Brain microvascular endothelial cell (primary cell): Measurements from ENCODE around the gene FTL.

Experiments
- DNase-seq: peaks from one replicate; pipeline ENCODE4 v3.0.0-alpha.2; 2020
- H3K27ac ChIP-seq: fragments of 250-450 bp; sonication (Bioruptor Pico); 2 replicates; pipeline ENCODE4 v1.5.1; 2020; ENCODE audit warnings: mild to moderate bottlenecking, moderate library complexity
- H3K27me3 ChIP-seq: fragments of 250-450 bp; sonication (Bioruptor Pico); replicated peaks from 2 replicates; pipeline ENCODE4 v1.5.1; 2020; ENCODE audit warnings: mild to moderate bottlenecking
- H3K36me3 ChIP-seq: fragments of 250-450 bp; sonication (Bioruptor Pico); replicated peaks from 2 replicates; pipeline ENCODE4 v1.5.1; 2020; ENCODE audit warnings: mild to moderate bottlenecking
- H3K4me3 ChIP-seq: 2 replicates; pipeline ENCODE4 v1.5.1; 2011; ENCODE audit warnings: low read depth, mild to moderate bottlenecking, control low read depth, low read length, moderate library complexity
- CTCF ChIP-seq: IDR thresholded peaks from 2 replicates; pipeline ENCODE4 v1.5.1; 2011; ENCODE audit warnings: low read depth, mild to moderate bottlenecking, moderate library complexity, low read length, control low read depth, inconsistent platforms; ENCODE audit errors: missing control alignments
- in situ Hi-C: cut with HindIII; loops from 2 replicates; pipeline ENCODE4 v1.10.0; 2017; ENCODE audit warnings: low sequenced_read_pairs, low pct_ligation_motif_present

FTL gene

GRCh38 chr19:48962029-48962848 lies 2.9 kb upstream of the FTL start:
- no peak for TF ChIP-seq CTCF
- H3K4me3 ChIP-seq = no peak overlapping the region
- in situ Hi-C loops = no loop called here
- no peak for DNase-seq
- peak overlapping the region; percentile 15 for H3K27ac ChIP-seq
- H3K27me3 ChIP-seq = no peaks in the 10 kb centered on the region
- H3K36me3 ChIP-seq = peaks cover 24% of the 10 kb centered on the region

GRCh38 chr19:48962849-48963165 lies 2.3 kb upstream of the FTL start:
- DNase-seq = no peak
- in situ Hi-C loops = no loop called here

GRCh38 chr19:48963371-48964204 lies 1.5 kb upstream of the FTL start:
- Histone ChIP-seq H3K27me3 (no peaks in the 10 kb centered on the region), H3K27ac (peak overlapping the region; percentile 96), H3K36me3 (peaks cover 35% of the 10 kb centered on the region), H3K4me3 (peak overlapping the region; percentile 2)
- in situ Hi-C loops = no loop called here
- no peak for DNase-seq
- no peak for TF ChIP-seq CTCF

More at GRCh38 chr19:48962849-48963165, 2.3 kb upstream of the FTL start:
- no peak overlapping the region for H3K4me3 ChIP-seq
- H3K27ac ChIP-seq = peak overlapping the region; percentile 15
- peaks cover 29% of the 10 kb centered on the region for H3K36me3 ChIP-seq
- no peak for TF ChIP-seq CTCF
- H3K27me3 ChIP-seq = no peaks in the 10 kb centered on the region

- Histone ChIP-seq H3K4me3 (peak overlapping the region; percentile 2), H3K27ac (peak overlapping the region; percentile 96), H3K36me3 (peaks cover 42% of the 10 kb centered on the region), H3K27me3 (no peaks in the 10 kb centered on the region)
- TF ChIP-seq CTCF = no peak
- in situ Hi-C loops = no loop called here
- DNase-seq = peak; percentile 45
Measured at GRCh38 chr19:48964205-48965039, 687 bp upstream of the FTL start.

- Histone ChIP-seq H3K27me3 (no peaks in the 10 kb centered on the region), H3K36me3 (peaks cover 53% of the 10 kb centered on the region), H3K27ac (peak overlapping the region; percentile 80), H3K4me3 (peak overlapping the region; percentile 79)
- in situ Hi-C loops = no loop called here
- peak; percentile 76 for DNase-seq
- no peak for TF ChIP-seq CTCF
Measured at GRCh38 chr19:48965806-48966540, 864 bp downstream of the FTL start.
